ENCODE results near the gene ARF3.
A peak's percentile ranks its signal among the peaks of the same experiment; 100 is the strongest.

The ARF3 gene

DNA sequence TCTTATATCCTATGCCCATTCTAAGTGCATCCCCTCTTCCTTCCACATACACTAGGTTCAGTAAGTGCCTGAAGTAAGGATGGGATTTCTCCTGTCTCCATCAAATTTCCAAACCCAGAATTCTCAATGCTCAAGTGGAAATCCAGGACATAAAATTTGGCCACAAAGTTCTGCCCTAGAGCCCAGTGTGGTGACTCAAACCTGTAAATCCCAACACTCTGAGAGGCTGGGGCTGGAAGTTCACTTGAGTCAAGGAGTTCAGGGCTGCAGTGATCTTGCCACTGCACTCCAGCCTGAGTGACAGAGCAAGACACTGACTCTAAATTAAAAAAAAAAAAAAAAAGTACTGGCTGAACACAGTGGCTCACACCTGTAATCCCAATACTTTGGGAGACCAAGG, 4.5 kb upstream of the ARF3 start:
- no peaks in the 10 kb centered on the region for H3K27me3 ChIP-seq (ENCODE audit: insufficient read depth, insufficient read length)
- TF ChIP-seq YY1 (IDR thresholded peaks at IDR 0.05; ENCODE audit: insufficient read depth, insufficient read length) (no peak), SUZ12 (IDR thresholded peaks at IDR 0.05; ENCODE audit: extremely low read depth, insufficient read depth, insufficient read length) (no peak), ZNF274 (IDR thresholded peaks at IDR 0.05; ENCODE audit: low read depth, low read length) (no peak)
- H3K4me3 ChIP-seq (ENCODE audit: insufficient read length, low read depth): no peak overlapping the region
- H3K36me3 ChIP-seq (ENCODE audit: insufficient read depth, insufficient read length, low read length): peaks cover 19% of the 10 kb centered on the region
- no peak for DNase-seq (ENCODE audit: low read depth, low spot score)
- H3K9ac ChIP-seq (ENCODE audit: insufficient read length, low read depth): no peak overlapping the region
- no peaks in the 10 kb centered on the region for H3K9me3 ChIP-seq (ENCODE audit: insufficient read depth, low read length)
- H3K4me1 ChIP-seq (ENCODE audit: insufficient read depth, insufficient read length): peaks cover 21% of the 10 kb centered on the region

DNA sequence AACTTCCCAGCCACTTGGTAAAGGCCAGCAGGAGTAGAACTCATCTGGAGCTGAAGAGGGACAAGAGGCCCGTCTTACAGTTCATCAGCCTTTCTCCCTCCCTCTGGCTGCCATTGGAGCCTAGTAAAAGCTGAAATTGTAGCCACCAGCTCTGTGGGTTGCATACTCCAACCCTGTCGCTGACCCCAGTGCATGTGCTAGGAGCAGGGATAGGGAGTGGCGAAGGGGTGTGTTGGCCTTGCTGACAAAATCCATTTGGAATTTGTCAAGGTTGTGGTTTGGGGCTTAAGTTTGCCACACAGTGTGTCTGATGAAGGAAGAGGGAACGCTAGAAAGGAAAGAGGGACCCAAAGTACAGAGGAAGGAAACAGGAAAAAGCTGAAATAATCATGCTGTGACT, 4.0 kb upstream of the ARF3 start:
- DNase-seq (ENCODE audit: low read depth, low spot score): no peak

DNA sequence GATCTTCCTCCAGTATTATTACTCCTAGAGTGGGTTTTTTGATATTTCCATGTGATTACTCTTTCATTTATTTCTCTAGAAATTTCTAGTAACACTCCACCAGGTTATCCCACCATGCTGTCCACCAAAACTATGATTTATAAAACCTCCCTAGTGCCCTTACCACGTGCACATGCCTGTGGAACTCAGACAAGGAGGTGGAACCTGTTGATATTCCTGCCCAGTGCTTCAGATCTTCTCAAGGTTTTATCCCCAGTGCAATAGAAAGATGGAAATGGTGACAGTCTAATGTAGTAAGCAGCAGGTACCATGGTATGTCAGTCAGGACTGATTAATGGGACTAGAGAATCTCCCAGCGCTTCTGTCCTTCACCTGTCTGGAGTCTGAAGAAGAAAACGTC, 3.5 kb upstream of the ARF3 start:
- H3K9me3 ChIP-seq (ENCODE audit: insufficient read depth, low read length): no peaks in the 10 kb centered on the region
- TF ChIP-seq YY1 (IDR thresholded peaks at IDR 0.05; ENCODE audit: insufficient read depth, insufficient read length): no peak
- no peak for TF ChIP-seq ZNF274 (IDR thresholded peaks at IDR 0.05; ENCODE audit: low read depth, low read length)
- no peak for TF ChIP-seq SUZ12 (IDR thresholded peaks at IDR 0.05; ENCODE audit: extremely low read depth, insufficient read depth, insufficient read length)
- H3K4me1 ChIP-seq (ENCODE audit: insufficient read depth, insufficient read length): peaks cover 13% of the 10 kb centered on the region
- H3K36me3 ChIP-seq (ENCODE audit: insufficient read depth, insufficient read length, low read length): peaks cover 15% of the 10 kb centered on the region
- H3K27me3 ChIP-seq (ENCODE audit: insufficient read depth, insufficient read length): no peaks in the 10 kb centered on the region
- H3K4me3 ChIP-seq (ENCODE audit: insufficient read length, low read depth): no peak overlapping the region
- DNase-seq (ENCODE audit: low read depth, low spot score): no peak
- H3K9ac ChIP-seq (ENCODE audit: insufficient read length, low read depth): no peak overlapping the region

More for the DNA sequence above, 4.0 kb upstream of the ARF3 start:
- Histone ChIP-seq H3K9me3 (ENCODE audit: insufficient read depth, low read length) (no peaks in the 10 kb centered on the region), H3K9ac (ENCODE audit: insufficient read length, low read depth) (no peak overlapping the region), H3K36me3 (ENCODE audit: insufficient read depth, insufficient read length, low read length) (peaks cover 15% of the 10 kb centered on the region), H3K27me3 (ENCODE audit: insufficient read depth, insufficient read length) (no peaks in the 10 kb centered on the region), H3K4me1 (ENCODE audit: insufficient read depth, insufficient read length) (peaks cover 16% of the 10 kb centered on the region), H3K4me3 (ENCODE audit: insufficient read length, low read depth) (no peak overlapping the region)
- no peak for TF ChIP-seq SUZ12 (IDR thresholded peaks at IDR 0.05; ENCODE audit: extremely low read depth, insufficient read depth, insufficient read length)

DNA sequence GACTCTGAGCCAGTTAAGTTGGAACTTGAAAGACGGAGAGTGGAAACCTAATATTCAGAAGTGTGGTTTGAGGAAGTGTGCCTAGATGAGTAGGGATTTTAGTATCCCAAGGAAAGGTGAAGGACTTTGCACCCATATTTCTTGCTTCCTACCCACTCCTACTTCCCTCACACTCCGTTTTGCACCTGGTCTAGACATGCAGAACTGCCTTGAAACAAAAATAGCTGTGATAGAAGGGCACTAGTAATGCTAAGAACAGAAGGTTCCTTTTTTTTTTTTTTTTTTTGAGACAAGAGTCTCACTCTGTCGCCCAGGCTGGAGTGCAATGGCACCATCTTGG, 732 bp upstream of the ARF3 start:
- no peak for DNase-seq (ENCODE audit: low read depth, low spot score)

DNA sequence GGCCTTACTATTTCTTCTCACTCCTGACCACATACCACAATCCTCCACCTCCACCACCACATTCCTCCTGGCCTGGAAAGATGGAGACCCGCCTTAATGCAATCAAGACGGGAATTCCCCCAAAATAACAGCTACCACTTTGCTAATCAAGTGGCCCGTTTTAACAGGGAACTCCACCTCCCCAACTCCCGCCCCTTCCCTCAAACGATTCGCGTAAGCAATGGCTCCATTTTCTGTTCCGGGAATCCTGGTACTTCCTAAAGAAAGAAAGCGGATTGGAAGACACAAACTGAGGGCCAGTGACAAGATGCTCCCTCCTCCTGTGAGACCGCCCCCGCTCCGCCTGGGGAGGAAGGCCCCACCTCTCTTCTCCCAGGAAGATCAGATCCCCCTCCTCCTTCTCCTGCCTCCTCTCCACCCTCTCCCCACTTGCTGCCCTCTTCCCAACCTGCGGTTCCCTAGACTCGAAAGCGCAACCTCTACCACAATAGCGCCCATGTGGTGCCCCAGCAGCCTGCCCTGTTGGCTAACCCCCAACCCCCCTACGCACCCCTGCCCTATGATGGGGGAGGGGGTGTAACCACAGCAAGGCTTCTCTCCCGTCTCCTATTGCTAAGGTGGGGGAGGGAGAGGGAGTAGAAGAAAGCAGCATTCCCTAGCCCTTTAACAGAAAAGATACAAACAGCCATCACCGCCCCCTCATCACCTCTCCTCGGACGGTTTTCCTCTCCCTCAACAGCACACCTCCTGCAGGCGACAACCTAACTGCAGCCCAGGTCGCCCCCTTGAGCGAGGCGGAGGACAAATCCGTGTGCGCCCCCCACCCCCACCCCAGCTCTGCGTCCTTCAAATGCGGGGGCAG, 777 bp downstream of the ARF3 start:
- H3K27me3 ChIP-seq (ENCODE audit: insufficient read depth, insufficient read length): no peaks in the 10 kb centered on the region
- H3K9me3 ChIP-seq (ENCODE audit: insufficient read depth, low read length): no peaks in the 10 kb centered on the region
- peak; percentile 89 for DNase-seq (ENCODE audit: low read depth, low spot score)
- peak overlapping the region; percentile 98 for H3K4me3 ChIP-seq (ENCODE audit: insufficient read length, low read depth)
- H3K36me3 ChIP-seq (ENCODE audit: insufficient read depth, insufficient read length, low read length): peaks cover 45% of the 10 kb centered on the region
- peak overlapping the region; percentile 99 for H3K9ac ChIP-seq (ENCODE audit: insufficient read length, low read depth)
- H3K4me1 ChIP-seq (ENCODE audit: insufficient read depth, insufficient read length): peaks cover 13% of the 10 kb centered on the region
- no peak for TF ChIP-seq SUZ12 (IDR thresholded peaks at IDR 0.05; ENCODE audit: extremely low read depth, insufficient read depth, insufficient read length)
- no peak for TF ChIP-seq YY1 (IDR thresholded peaks at IDR 0.05; ENCODE audit: insufficient read depth, insufficient read length)
- no peak for TF ChIP-seq ZNF274 (IDR thresholded peaks at IDR 0.05; ENCODE audit: low read depth, low read length)

More for the DNA sequence above, 732 bp upstream of the ARF3 start:
- Histone ChIP-seq H3K9me3 (ENCODE audit: insufficient read depth, low read length) (no peaks in the 10 kb centered on the region), H3K27me3 (ENCODE audit: insufficient read depth, insufficient read length) (no peaks in the 10 kb centered on the region), H3K4me3 (ENCODE audit: insufficient read length, low read depth) (peak overlapping the region; percentile 45), H3K4me1 (ENCODE audit: insufficient read depth, insufficient read length) (peaks cover 7% of the 10 kb centered on the region), H3K9ac (ENCODE audit: insufficient read length, low read depth) (peak overlapping the region; percentile 83), H3K36me3 (ENCODE audit: insufficient read depth, insufficient read length, low read length) (peaks cover 36% of the 10 kb centered on the region)
- TF ChIP-seq YY1 (IDR thresholded peaks at IDR 0.05; ENCODE audit: insufficient read depth, insufficient read length) (no peak), ZNF274 (IDR thresholded peaks at IDR 0.05; ENCODE audit: low read depth, low read length) (no peak), SUZ12 (IDR thresholded peaks at IDR 0.05; ENCODE audit: extremely low read depth, insufficient read depth, insufficient read length) (no peak)

DNA sequence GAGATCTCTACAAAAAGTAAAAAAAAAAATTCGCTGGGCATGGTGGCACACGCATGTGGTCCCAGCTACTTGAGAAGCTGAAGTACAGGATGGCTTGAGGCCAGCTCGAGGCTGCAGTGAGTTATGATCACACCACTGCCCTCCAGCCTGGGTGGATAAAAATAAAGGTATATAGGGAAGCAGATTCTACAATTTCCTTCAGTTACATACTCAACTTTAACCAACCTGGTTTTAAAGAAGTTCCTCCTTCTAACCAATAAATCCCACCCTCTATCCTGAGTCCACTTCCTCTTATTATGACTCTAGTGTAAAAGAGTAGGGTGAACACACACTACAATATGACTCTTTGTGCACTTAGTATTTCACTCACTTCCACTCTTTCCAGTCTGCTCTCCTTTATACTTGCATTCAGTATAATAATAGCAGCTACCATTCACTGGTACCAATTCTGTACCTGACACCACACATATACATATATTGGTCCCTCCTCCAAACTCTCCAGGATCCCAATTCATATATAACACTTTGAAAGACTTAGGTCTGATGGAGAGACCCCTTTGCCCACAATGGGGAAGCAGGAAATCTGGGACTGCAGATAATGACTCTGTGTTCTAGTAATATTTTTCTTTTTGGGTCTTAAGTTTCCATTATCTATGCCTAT, 2.3 kb downstream of the ARF3 start:
- H3K4me3 ChIP-seq (ENCODE audit: insufficient read length, low read depth): peak overlapping the region; percentile 98

DNA sequence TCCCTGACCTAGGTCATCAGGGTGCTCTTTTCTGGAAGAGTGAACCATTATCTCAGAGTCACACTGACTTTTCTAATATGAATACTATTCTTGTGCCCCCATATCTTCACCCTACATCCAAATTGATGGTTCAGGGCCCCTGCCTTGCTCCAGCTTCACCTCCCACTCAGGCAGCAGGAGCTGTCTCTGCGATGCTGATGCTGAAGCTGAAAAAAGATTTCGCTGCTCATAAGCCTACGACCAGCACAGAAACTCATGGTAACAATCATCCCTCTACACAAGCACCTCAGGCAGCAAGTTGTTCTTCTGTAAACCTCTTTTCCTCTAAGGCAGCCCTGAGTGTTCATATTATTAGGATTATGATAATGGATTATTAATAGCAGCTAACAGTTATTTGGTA, 3.2 kb downstream of the ARF3 start:
- H3K9ac ChIP-seq (ENCODE audit: insufficient read length, low read depth): no peak overlapping the region
- no peak overlapping the region for H3K4me3 ChIP-seq (ENCODE audit: insufficient read length, low read depth)
- no peak for DNase-seq (ENCODE audit: low read depth, low spot score)
- TF ChIP-seq ZNF274 (IDR thresholded peaks at IDR 0.05; ENCODE audit: low read depth, low read length) (no peak), SUZ12 (IDR thresholded peaks at IDR 0.05; ENCODE audit: extremely low read depth, insufficient read depth, insufficient read length) (no peak), YY1 (IDR thresholded peaks at IDR 0.05; ENCODE audit: insufficient read depth, insufficient read length) (no peak)
- no peaks in the 10 kb centered on the region for H3K9me3 ChIP-seq (ENCODE audit: insufficient read depth, low read length)
- peaks cover 62% of the 10 kb centered on the region for H3K36me3 ChIP-seq (ENCODE audit: insufficient read depth, insufficient read length, low read length)
- H3K4me1 ChIP-seq (ENCODE audit: insufficient read depth, insufficient read length): peaks cover 6% of the 10 kb centered on the region
- no peaks in the 10 kb centered on the region for H3K27me3 ChIP-seq (ENCODE audit: insufficient read depth, insufficient read length)

More for the DNA sequence above, 2.3 kb downstream of the ARF3 start:
- H3K4me1 ChIP-seq (ENCODE audit: insufficient read depth, insufficient read length): peaks cover 6% of the 10 kb centered on the region
- no peak overlapping the region for H3K9ac ChIP-seq (ENCODE audit: insufficient read length, low read depth)
- peaks cover 57% of the 10 kb centered on the region for H3K36me3 ChIP-seq (ENCODE audit: insufficient read depth, insufficient read length, low read length)
- no peak for DNase-seq (ENCODE audit: low read depth, low spot score)
- H3K9me3 ChIP-seq (ENCODE audit: insufficient read depth, low read length): no peaks in the 10 kb centered on the region
- H3K27me3 ChIP-seq (ENCODE audit: insufficient read depth, insufficient read length): no peaks in the 10 kb centered on the region
- no peak for TF ChIP-seq SUZ12 (IDR thresholded peaks at IDR 0.05; ENCODE audit: extremely low read depth, insufficient read depth, insufficient read length)
- no peak for TF ChIP-seq YY1 (IDR thresholded peaks at IDR 0.05; ENCODE audit: insufficient read depth, insufficient read length)
- no peak for TF ChIP-seq ZNF274 (IDR thresholded peaks at IDR 0.05; ENCODE audit: low read depth, low read length)

All from NT2/D1 (cell line).